GM18517 (cell line): ENCODE data around the gene BTD.

Source experiments
- ATAC-seq: cut with Tn5 transposase; IDR thresholded peaks from one replicate; pipeline ENCODE4 v1.9.1; 2021; ENCODE audit warnings: mild to moderate bottlenecking, moderate library complexity; ENCODE audit not compliant: unreplicated experiment

The BTD gene

GRCh38 chr3:15601399-15602145 lies at the start of gene BTD, which contains the start of gene HACL1:
BTD (plus strand) TSS chr3:15601745; CDS start chr3:15635440, 33,695 bp downstream.
HACL1 (minus strand) TSS chr3:15601569; CDS start chr3:15601463, 106 bp downstream.
- ATAC-seq: peak; percentile 92

GRCh38 chr3:15551902-15552301 lies 49.6 kb upstream of the BTD start:
- no peak for ATAC-seq

- no peak for ATAC-seq
Observed at GRCh38 chr3:15553749-15554148, 47.8 kb upstream of the BTD start.

- peak; percentile 87 for ATAC-seq
Observed at GRCh38 chr3:15556512-15556911, 45.0 kb upstream of the BTD start.

GRCh38 chr3:15557511-15557946 lies 44.0 kb upstream of the BTD start:
- ATAC-seq: peak; percentile 53

- ATAC-seq: no peak
Observed at GRCh38 chr3:15558581-15558980, 43.0 kb upstream of the BTD start.

- ATAC-seq: no peak
Observed at GRCh38 chr3:15562560-15562959, 39.0 kb upstream of the BTD start.

GRCh38 chr3:15563190-15563589 lies 38.4 kb upstream of the BTD start:
- no peak for ATAC-seq

GRCh38 chr3:15572138-15572537 lies 29.4 kb upstream of the BTD start:
- no peak for ATAC-seq

- no peak for ATAC-seq
Observed at GRCh38 chr3:15575446-15575845, 26.1 kb upstream of the BTD start.

GRCh38 chr3:15576475-15576874 lies 25.1 kb upstream of the BTD start:
- no peak for ATAC-seq

- no peak for ATAC-seq
Observed at GRCh38 chr3:15578289-15578867, 23.2 kb upstream of the BTD start.

GRCh38 chr3:15579051-15579450 lies 22.5 kb upstream of the BTD start:
- ATAC-seq: no peak

- no peak for ATAC-seq
Observed at GRCh38 chr3:15581471-15582394, 19.8 kb upstream of the BTD start.

GRCh38 chr3:15585111-15585845 lies 16.3 kb upstream of the BTD start:
- no peak for ATAC-seq

- ATAC-seq: no peak
Observed at GRCh38 chr3:15591242-15591641, 10.3 kb upstream of the BTD start.

- ATAC-seq: no peak
Observed at GRCh38 chr3:15591928-15592327, 9.6 kb upstream of the BTD start.

- ATAC-seq: no peak
Observed at GRCh38 chr3:15592968-15593367, 8.6 kb upstream of the BTD start.

- ATAC-seq: no peak
Observed at GRCh38 chr3:15595955-15596354, 5.6 kb upstream of the BTD start.

GRCh38 chr3:15601046-15601398 lies 523 bp upstream of the BTD start:
- ATAC-seq: peak; percentile 12

GRCh38 chr3:15602146-15602536 lies 596 bp downstream of the BTD start:
- ATAC-seq: peak; percentile 19
